Spleen (tissue), 7 donors: ENCODE measurements around the gene PIGN.

ENCODE experiments used
- POLR2A ChIP-seq, 3 donors: fragments of 450-650 bp; IDR thresholded peaks; one replicate each; pipeline ENCODE4 v1.5.1; 2017; ENCODE audit warnings: antibody characterized with exemption in 3 of 3, mild to moderate bottlenecking in 1 of 3
- TF ChIP-seq, protein P1 (sequence below), 11 experiments: fragments of 200-600 bp in 7 of 11; fragments of 450-650 bp in 4 of 11; sonication (generic) in 4 of 11; IDR thresholded peaks in 8 of 11; conservative IDR thresholded peaks in 3 of 11; 1 replicate in 7 of 11; 2 replicates in 4 of 11; pipeline versions ENCODE4 v1.4.0 to v1.8.0; 2016 to 2021; ENCODE audit warnings: antibody characterized with exemption in 11 of 11, inconsistent platforms in 4 of 11, mild to moderate bottlenecking in 1 of 11
- donor health status: DM: no; HTN: no; CAD: no; lungs with moderate emphysema.
- donor health status: DM: no; HTN: no; CAD: no.
- donor health status: DM: no; HTN: no; CAD: no.

DNA sequence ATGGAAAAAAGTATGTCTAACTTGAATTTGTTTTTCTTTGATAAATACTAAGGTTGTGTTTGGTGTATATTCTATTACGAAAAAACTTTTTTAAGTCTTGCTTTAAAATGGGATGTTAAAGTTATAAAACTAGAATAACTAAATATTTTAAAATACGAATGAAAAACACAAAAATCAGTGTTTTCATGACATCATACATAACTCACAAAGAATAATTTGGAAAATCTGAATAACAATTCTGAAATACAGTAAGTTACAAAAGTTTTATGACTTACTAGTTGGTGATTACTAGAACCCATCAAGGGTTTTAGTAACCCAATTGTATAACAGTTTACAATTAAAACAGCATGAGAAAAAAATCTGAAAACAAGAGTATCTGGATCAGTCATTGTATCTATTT is 61.2 kb downstream of the PIGN start:
- no peak for TF ChIP-seq POLR2A (IDR thresholded peaks at IDR 0.05)
- TF ChIP-seq, protein P1, sequence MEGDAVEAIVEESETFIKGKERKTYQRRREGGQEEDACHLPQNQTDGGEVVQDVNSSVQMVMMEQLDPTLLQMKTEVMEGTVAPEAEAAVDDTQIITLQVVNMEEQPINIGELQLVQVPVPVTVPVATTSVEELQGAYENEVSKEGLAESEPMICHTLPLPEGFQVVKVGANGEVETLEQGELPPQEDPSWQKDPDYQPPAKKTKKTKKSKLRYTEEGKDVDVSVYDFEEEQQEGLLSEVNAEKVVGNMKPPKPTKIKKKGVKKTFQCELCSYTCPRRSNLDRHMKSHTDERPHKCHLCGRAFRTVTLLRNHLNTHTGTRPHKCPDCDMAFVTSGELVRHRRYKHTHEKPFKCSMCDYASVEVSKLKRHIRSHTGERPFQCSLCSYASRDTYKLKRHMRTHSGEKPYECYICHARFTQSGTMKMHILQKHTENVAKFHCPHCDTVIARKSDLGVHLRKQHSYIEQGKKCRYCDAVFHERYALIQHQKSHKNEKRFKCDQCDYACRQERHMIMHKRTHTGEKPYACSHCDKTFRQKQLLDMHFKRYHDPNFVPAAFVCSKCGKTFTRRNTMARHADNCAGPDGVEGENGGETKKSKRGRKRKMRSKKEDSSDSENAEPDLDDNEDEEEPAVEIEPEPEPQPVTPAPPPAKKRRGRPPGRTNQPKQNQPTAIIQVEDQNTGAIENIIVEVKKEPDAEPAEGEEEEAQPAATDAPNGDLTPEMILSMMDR (IDR thresholded peaks at IDR 0.05 in 8 of 11, conservative IDR thresholded peaks at IDR 0.05 in 3 of 11), result no peak
